Endothelial cell (in vitro differentiated cells): ENCODE measurements around the gene LILRB4. TPM values are rescaled to one million over a fixed set of nuclear protein-coding genes. Genes with fewer than 3 reads are reported as not detected.

Source experiments
- DNase-seq: peaks from one replicate; pipeline ENCODE4 v3.0.0; 2021; ENCODE audit warnings: low spot score
- H3K27ac Mint-ChIP-seq: one replicate; pipeline ENCODE4 v1.8.0; 2021; ENCODE audit warnings: mixed read lengths, inconsistent platforms; ENCODE audit not compliant: unreplicated experiment
- H3K27me3 Mint-ChIP-seq: one replicate; pipeline ENCODE4 v1.8.0; 2021; ENCODE audit warnings: mild to moderate bottlenecking, moderate library complexity, mixed read lengths, inconsistent platforms; ENCODE audit not compliant: unreplicated experiment
- H3K36me3 Mint-ChIP-seq: one replicate; pipeline ENCODE4 v1.8.0; 2021; ENCODE audit warnings: mild to moderate bottlenecking, low read depth, mixed read lengths, inconsistent platforms; ENCODE audit not compliant: unreplicated experiment
- H3K4me1 Mint-ChIP-seq: one replicate; pipeline ENCODE4 v1.8.0; 2021; ENCODE audit warnings: mild to moderate bottlenecking, mixed read lengths, inconsistent platforms; ENCODE audit not compliant: unreplicated experiment
- H3K4me3 Mint-ChIP-seq: one replicate; pipeline ENCODE4 v1.8.0; 2021; ENCODE audit warnings: mild to moderate bottlenecking, mixed read lengths, inconsistent platforms; ENCODE audit not compliant: unreplicated experiment
- H3K9me3 Mint-ChIP-seq: one replicate; pipeline ENCODE4 v1.8.0; 2021; ENCODE audit warnings: mixed read lengths, inconsistent platforms; ENCODE audit not compliant: unreplicated experiment
- CTCF ChIP-seq: fragments of 200-600 bp; sonication (generic); IDR thresholded peaks from one replicate; pipeline ENCODE4 v1.5.0; 2021; ENCODE audit warnings: antibody characterized with exemption; ENCODE audit not compliant: unreplicated experiment
- total RNA-seq: library from RNA; stranded (reverse); fragmentation: NEBNext Ultra II Directional; extraction: Animal tissue kit (Norgen Biotek cat#: 25700); gene quantifications from one replicate; pipeline ENCODE4 v1.2.1, GENCODE V29; 2021; ENCODE audit not compliant: unreplicated experiment

Gene LILRB4
- total RNA-seq, 1 donor from 2014 or later: not detected

DNA sequence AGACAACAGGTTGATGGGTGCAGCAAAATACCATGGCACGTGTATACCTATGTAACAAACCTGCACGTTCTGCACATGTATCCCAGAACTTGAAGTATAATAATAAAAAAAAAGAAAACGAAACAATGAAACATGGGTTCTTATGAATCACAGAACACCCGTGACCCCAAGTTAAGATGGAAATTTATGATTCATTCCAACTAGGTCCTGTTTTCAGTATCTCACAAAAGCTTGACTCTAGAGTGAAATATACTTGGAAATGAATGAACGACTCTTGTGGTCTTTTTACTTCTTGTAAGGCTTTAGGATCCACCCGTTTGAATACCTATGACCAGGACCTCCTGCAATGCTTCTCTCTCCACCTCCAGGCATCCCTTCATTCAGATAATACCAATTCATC is 3.5 kb upstream of the LILRB4 start:
- H3K4me3 Mint-ChIP-seq: no peak overlapping the region
- no peaks in the 10 kb centered on the region for H3K4me1 Mint-ChIP-seq
- no peak for DNase-seq
- H3K27ac Mint-ChIP-seq: no peak overlapping the region
- H3K36me3 Mint-ChIP-seq: peaks cover 8% of the 10 kb centered on the region
- H3K27me3 Mint-ChIP-seq: peaks cover 4% of the 10 kb centered on the region
- H3K9me3 Mint-ChIP-seq: peaks cover 47% of the 10 kb centered on the region
- TF ChIP-seq CTCF: no peak

DNA sequence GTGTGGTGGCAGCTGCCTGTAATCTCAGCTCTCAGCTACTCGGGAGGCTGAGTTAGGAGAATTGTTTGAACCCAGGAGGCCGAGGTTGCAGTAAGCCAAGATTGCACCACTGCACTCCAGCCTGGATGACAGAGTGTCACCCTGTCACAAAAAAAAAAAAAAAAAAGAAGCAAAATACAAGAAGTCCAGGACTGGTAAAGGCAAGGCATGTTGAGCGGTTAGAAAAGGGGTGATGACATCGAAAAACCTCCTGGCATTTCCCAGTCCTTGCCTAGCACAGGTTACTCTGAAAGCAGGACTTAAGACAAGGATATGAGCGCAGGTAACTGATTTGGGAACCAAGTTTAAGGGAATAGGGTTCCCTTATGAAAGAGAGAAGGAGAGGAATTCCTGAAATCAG is 2.5 kb upstream of the LILRB4 start:
- peaks cover 8% of the 10 kb centered on the region for H3K36me3 Mint-ChIP-seq
- H3K27me3 Mint-ChIP-seq: peaks cover 7% of the 10 kb centered on the region
- no peak overlapping the region for H3K4me3 Mint-ChIP-seq
- H3K9me3 Mint-ChIP-seq: peaks cover 40% of the 10 kb centered on the region
- no peaks in the 10 kb centered on the region for H3K4me1 Mint-ChIP-seq
- H3K27ac Mint-ChIP-seq: no peak overlapping the region
- no peak for DNase-seq
- TF ChIP-seq CTCF: no peak

DNA sequence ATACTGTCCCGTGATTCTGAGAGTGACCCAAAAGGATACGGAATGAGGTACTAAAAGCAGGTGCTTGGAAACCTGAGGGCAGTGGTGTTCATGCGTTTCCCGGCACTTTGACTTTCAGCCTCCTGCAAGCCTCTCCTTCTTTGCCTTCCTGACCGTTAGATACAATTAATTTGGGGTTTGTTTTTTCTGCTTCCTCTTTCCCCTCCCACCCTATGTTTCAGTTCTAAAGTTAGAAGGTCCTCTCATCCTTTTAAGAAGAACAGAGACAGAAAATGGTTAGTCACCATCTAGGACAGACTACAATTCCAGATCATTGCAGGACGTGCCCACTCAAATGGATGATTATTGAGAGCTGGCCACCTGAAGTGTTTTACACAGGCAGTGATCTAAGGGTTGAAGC is 1.8 kb upstream of the LILRB4 start:
- Mint-ChIP-seq H3K27ac (no peak overlapping the region), H3K36me3 (peaks cover 13% of the 10 kb centered on the region), H3K4me1 (no peaks in the 10 kb centered on the region), H3K4me3 (no peak overlapping the region), H3K27me3 (peaks cover 9% of the 10 kb centered on the region), H3K9me3 (peaks cover 39% of the 10 kb centered on the region)
- no peak for TF ChIP-seq CTCF
- DNase-seq: no peak

DNA sequence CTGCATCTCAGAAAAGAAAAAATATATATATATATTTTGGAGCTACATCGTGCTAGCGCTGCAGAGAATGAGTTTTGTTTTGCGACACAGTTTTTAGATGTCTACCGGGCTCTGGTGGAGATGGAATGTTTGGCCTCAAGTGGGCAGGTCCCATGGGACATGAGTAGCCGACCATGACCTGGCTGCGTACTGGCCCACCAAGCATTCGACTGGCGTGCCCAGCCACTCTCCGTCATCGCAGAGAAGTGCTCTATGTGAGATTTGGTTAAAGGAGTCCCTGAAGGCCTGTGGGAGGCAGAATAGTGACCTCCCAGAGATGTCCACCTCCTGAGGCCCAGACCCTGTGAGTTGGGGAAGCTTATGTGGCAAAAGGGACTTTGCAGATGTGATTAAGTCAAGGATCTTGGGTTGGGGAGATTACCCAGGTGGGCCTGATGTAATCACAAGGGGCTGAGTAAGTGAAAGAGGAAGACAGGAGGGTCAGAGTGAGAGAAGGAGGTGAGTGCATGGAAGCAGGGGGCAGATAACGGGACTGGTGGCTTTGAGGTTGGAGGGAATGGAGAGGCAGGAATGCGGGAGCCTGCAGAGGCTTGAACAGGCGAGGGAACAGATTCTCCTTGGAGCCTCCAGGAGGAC is 821 bp upstream of the LILRB4 start:
- no peaks in the 10 kb centered on the region for H3K4me1 Mint-ChIP-seq
- H3K9me3 Mint-ChIP-seq: peaks cover 39% of the 10 kb centered on the region
- TF ChIP-seq CTCF: no peak
- H3K27me3 Mint-ChIP-seq: peaks cover 9% of the 10 kb centered on the region
- no peak overlapping the region for H3K27ac Mint-ChIP-seq
- no peak overlapping the region for H3K4me3 Mint-ChIP-seq
- DNase-seq: no peak
- peaks cover 11% of the 10 kb centered on the region for H3K36me3 Mint-ChIP-seq

- TF ChIP-seq CTCF: no peak
- Mint-ChIP-seq H3K27ac (no peak overlapping the region), H3K4me1 (no peaks in the 10 kb centered on the region), H3K9me3 (peaks cover 43% of the 10 kb centered on the region), H3K4me3 (peak overlapping the region; percentile 56), H3K27me3 (peaks cover 15% of the 10 kb centered on the region), H3K36me3 (peaks cover 16% of the 10 kb centered on the region)
- no peak for DNase-seq
These were observed 2.7 kb downstream of the LILRB4 start for GRCh38 chr19:54665530-54665929.
